ENCODE data around the gene WDR36. TPM values are rescaled to one million over a fixed set of nuclear protein-coding genes. Genes with fewer than 3 reads are reported as not detected.

The WDR36 gene
- total and polyA plus RNA-seq, 2 of the 8 experiments (the other 6 are each of a cell fraction or from before 2014, with no cell fraction given), result 9.3 to 41.8 TPM

- Histone ChIP-seq H3K27me3 (replicated peaks in 1 of 4; ENCODE audit: control insufficient read depth in 3 of 4, extremely low read depth in 1 of 4, insufficient read depth in 3 of 4, low read length in 3 of 4) (no peaks in the 10 kb centered on the region), H3K4me1 (replicated peaks in 1 of 4; ENCODE audit: control insufficient read depth in 3 of 4, insufficient read depth in 4 of 4, low read length in 3 of 4) (peaks cover 0 to 6% (median 0%) of the 10 kb centered on the region in 4 experiments; a peak in 2 of 7 replicates), H3K9ac (replicated peaks in 1 of 4; ENCODE audit: extremely low read depth in 1 of 4, low read depth in 3 of 4, low read length in 3 of 4) (no peak overlapping the region), H3K23ac (ENCODE audit: insufficient read length) (no peak overlapping the region), H3K23me2 (ENCODE audit: low read depth, low read length) (no peaks in the 10 kb centered on the region), H4K91ac (replicated peaks; ENCODE audit: insufficient read length, low read length) (no peak overlapping the region), H4K5ac (ENCODE audit: insufficient read length, low read depth, low read length) (no peak overlapping the region), H4K20me1 (replicated peaks in 1 of 2; ENCODE audit: control insufficient read depth in 1 of 2, insufficient read depth in 2 of 2, low read length in 2 of 2) (no peaks in the 10 kb centered on the region), H2BK20ac (ENCODE audit: low read length) (no peak overlapping the region), H3K4ac (replicated peaks; ENCODE audit: insufficient read length, low read depth, low read length) (no peak overlapping the region), H3K4me2 (ENCODE audit: insufficient read depth in 1 of 2, low read depth in 2 of 2, low read length in 2 of 2) (no peak overlapping the region), H3K18ac (ENCODE audit: extremely low read depth, low read length) (no peak overlapping the region), H3K79me2 (ENCODE audit: control insufficient read depth in 1 of 2, insufficient read depth in 2 of 2, low read length in 2 of 2) (no peaks in the 10 kb centered on the region), H3K27ac (ENCODE audit: low read depth, low read length) (no peak overlapping the region), H3K36me3 (ENCODE audit: control insufficient read depth in 2 of 4, insufficient read depth in 4 of 4, low read length in 3 of 4) (peaks cover 5 to 74% (median 23%) of the 10 kb centered on the region in 4 experiments; a peak in 7 of 8 replicates), H3K56ac (replicated peaks; ENCODE audit: insufficient read length, low read depth, low read length) (no peak overlapping the region), H2BK5ac (ENCODE audit: low read depth, low read length) (no peak overlapping the region), H3K9me3 (ENCODE audit: insufficient read depth in 2 of 2, low read depth in 1 of 2, low read length in 1 of 2) (no peaks in the 10 kb centered on the region), H4K8ac (ENCODE audit: extremely low read depth, insufficient read depth, low read length) (no peak overlapping the region), H3K4me3 (ENCODE audit: extremely low read depth in 1 of 4, insufficient read depth in 2 of 4, low read depth in 3 of 4, low read length in 4 of 4) (no peak overlapping the region), H2AFZ (ENCODE audit: low read length) (no peak overlapping the region), H2BK15ac (ENCODE audit: low read length) (no peak overlapping the region), H2AK5ac (ENCODE audit: low read depth, low read length) (no peak overlapping the region), H2BK120ac (replicated peaks; ENCODE audit: low read depth, low read length) (no peak overlapping the region), H3K79me1 (ENCODE audit: low read depth, low read length) (no peaks in the 10 kb centered on the region), H3K14ac (ENCODE audit: insufficient read length) (no peak overlapping the region), H2BK12ac (ENCODE audit: low read depth, low read length) (no peak overlapping the region)
- 90% methylated on average over 3 of the region's 3 CpGs; no CpG with 5 or more reads in 1 of the 2 experiments for WGBS, 2 experiments (ENCODE audit: extremely low coverage in 1 of 2, insufficient coverage in 1 of 2, insufficient read length in 1 of 2, insufficient replicate concordance in 2 of 2, low coverage in 1 of 2, low lambda C conversion rate in 2 of 2, missing lambda C conversion rate in 1 of 2)
- CTCF ChIA-PET (ENCODE audit: partially characterized antibody), result no interaction called here
- no peak for FAIRE-seq
- POLR2A ChIA-PET (ENCODE audit: partially characterized antibody), result no interaction called here
- TF ChIP-seq BACH1 (IDR thresholded peaks at IDR 0.05; ENCODE audit: low read length) (no peak), RFX5 (IDR thresholded peaks at IDR 0.05; ENCODE audit: borderline replicate concordance, low read depth, low read length) (no peak), BCL11A (IDR thresholded peaks at IDR 0.05; ENCODE audit: low read depth in 2 of 2, low read length in 2 of 2) (no peak), CEBPB (IDR thresholded peaks at IDR 0.05; ENCODE audit: low read depth, low read length) (no peak), SUZ12 (IDR thresholded peaks at IDR 0.05; ENCODE audit: low read length) (no peak), MAFK (IDR thresholded peaks at IDR 0.05; ENCODE audit: low read depth, low read length) (peak; percentile 31; the same call in 1 of the 2 replicates)
- DNase-seq (ENCODE audit: low read depth in 1 of 2, low spot score in 2 of 2), result no peak
Measured at GRCh38 chr5:111111956-111112355, 19.8 kb downstream of the WDR36 start.
